A549 (cell line): ENCODE results near the gene LDLRAD3.

Source experiments
- CBX2 ChIP-seq: fragments of 200-600 bp; sonication (generic); IDR thresholded peaks from 2 replicates; pipeline ENCODE4 v1.6.1; 2016; ENCODE audit warnings: low read depth, mild to moderate bottlenecking, borderline replicate concordance
- CTCF ChIP-seq: fragments of >200 bp; sonication (Bioruptor Twin); formaldehyde crosslinking; IDR thresholded peaks from 3 replicates; pipeline ENCODE4 v1.5.1; 2016
- HMGXB4 ChIP-seq: fragments of 250-450 bp; sonication (Bioruptor Pico); IDR thresholded peaks from 2 replicates; pipeline ENCODE4 v1.5.0; 2021; ENCODE audit warnings: mild to moderate bottlenecking, moderate library complexity, borderline replicate concordance
- KDM1A ChIP-seq: fragments of 200-600 bp; sonication (generic); IDR thresholded peaks from 2 replicates; pipeline ENCODE4 v1.6.1; 2016; ENCODE audit warnings: low read depth, mild to moderate bottlenecking
- MAFK ChIP-seq: fragments of 450-650 bp; IDR thresholded peaks from 2 replicates; pipeline ENCODE4 v1.6.1; 2014; ENCODE audit not compliant: partially characterized antibody
- NR3C1 ChIP-seq: fragments of >200 bp; sonication (Bioruptor Twin); formaldehyde crosslinking; IDR thresholded peaks from 3 replicates; pipeline ENCODE4 v1.6.1; 2017
- PHF8 ChIP-seq: fragments of 200-600 bp; sonication (generic); IDR thresholded peaks from 2 replicates; pipeline ENCODE4 v1.6.1; 2016; ENCODE audit warnings: low read depth, mild to moderate bottlenecking, antibody characterized with exemption, moderate library complexity, borderline replicate concordance
- POLR2A ChIP-seq: IDR thresholded peaks from 2 replicates; pipeline ENCODE4 v1.6.1; 2012; ENCODE audit warnings: mild to moderate bottlenecking, low read length
- RCOR1 ChIP-seq: fragments of 150-350 bp; IDR thresholded peaks from 2 replicates; pipeline ENCODE4 v1.6.1; 2014; ENCODE audit warnings: antibody characterized with exemption, low read length, low read depth
- USF2 ChIP-seq: fragments of 450-650 bp; IDR thresholded peaks from 2 replicates; pipeline ENCODE4 v1.6.1; 2014; ENCODE audit warnings: antibody characterized with exemption

GRCh38 chr11:36000616-36001190 is 56.8 kb downstream of the LDLRAD3 start:
- no peak for TF ChIP-seq NR3C1
- TF ChIP-seq RCOR1, result no peak
- no peak for TF ChIP-seq CTCF
- TF ChIP-seq HMGXB4 (CRISPR knock-in tag), result no peak
- TF ChIP-seq POLR2A, result no peak
- no peak for TF ChIP-seq CBX2
- no peak for TF ChIP-seq MAFK
- no peak for TF ChIP-seq USF2
- no peak for TF ChIP-seq KDM1A
- no peak for TF ChIP-seq PHF8
